H9 (cell line): ENCODE measurements around the gene MEG3. TPM values are rescaled to one million over a fixed set of nuclear protein-coding genes. Genes with fewer than 3 reads are reported as not detected.

Experiments
- DNase-seq: peaks from one replicate; pipeline ENCODE4 v3.0.0-alpha.2; 2017
- H2AFZ ChIP-seq: one replicate; pipeline ENCODE4 v1.6.1; 2013; ENCODE audit warnings: mild to moderate bottlenecking, low read length, control low read depth, moderate library complexity
- H2AK5ac ChIP-seq: 2 replicates; pipeline ENCODE4 v1.6.1; 2013; ENCODE audit warnings: low read length, control low read depth, mixed read lengths; ENCODE audit not compliant: insufficient read length
- H2BK120ac ChIP-seq: one replicate; pipeline ENCODE4 v1.6.1; 2013; ENCODE audit warnings: low read depth, mild to moderate bottlenecking, low read length, control low read depth, inconsistent platforms; ENCODE audit not compliant: poor library complexity, severe bottlenecking
- H2BK12ac ChIP-seq: 2 replicates; pipeline ENCODE4 v1.6.1; 2013; ENCODE audit warnings: low read length, control low read depth, mixed read lengths, low read depth; ENCODE audit not compliant: insufficient read length
- H2BK15ac ChIP-seq: 2 replicates; pipeline ENCODE4 v1.6.1; 2013; ENCODE audit warnings: low read depth, low read length, control low read depth
- H2BK20ac ChIP-seq: one replicate; pipeline ENCODE4 v1.6.1; 2013; ENCODE audit warnings: low read depth, mild to moderate bottlenecking, low read length, control low read depth, inconsistent platforms; ENCODE audit not compliant: poor library complexity, severe bottlenecking
- H2BK5ac ChIP-seq: 2 replicates; pipeline ENCODE4 v1.6.1; 2013; ENCODE audit warnings: low read length, control low read depth, mixed read lengths; ENCODE audit not compliant: insufficient read length
- H3K14ac ChIP-seq: 2 replicates; pipeline ENCODE4 v1.6.1; 2013; ENCODE audit warnings: low read length, control low read depth; ENCODE audit not compliant: insufficient read depth
- H3K18ac ChIP-seq: 2 replicates; pipeline ENCODE4 v1.6.1; 2013; ENCODE audit warnings: low read depth, mild to moderate bottlenecking, mixed read lengths, low read length, control low read depth; ENCODE audit not compliant: insufficient read length
- H3K23ac ChIP-seq: 2 replicates; pipeline ENCODE4 v1.6.1; 2013; ENCODE audit warnings: low read length, control low read depth, mixed read lengths, low read depth; ENCODE audit not compliant: insufficient read length
- H3K23me2 ChIP-seq: 2 replicates; pipeline ENCODE4 v1.6.1; 2013; ENCODE audit warnings: low read depth, mild to moderate bottlenecking, mixed read lengths, low read length, control low read depth; ENCODE audit not compliant: insufficient read length, poor library complexity, severe bottlenecking
- H3K27ac ChIP-seq: 2 replicates; pipeline ENCODE4 v1.5.1; 2013; ENCODE audit warnings: low read length, control low read depth, mixed read lengths, low read depth; ENCODE audit not compliant: insufficient read length
- H3K27me3 ChIP-seq: 2 replicates; pipeline ENCODE4 v1.6.1; 2013; ENCODE audit warnings: low read length, control low read depth, inconsistent platforms; ENCODE audit not compliant: insufficient read depth
- H3K4ac ChIP-seq: 2 replicates; pipeline ENCODE4 v1.6.1; 2013; ENCODE audit warnings: low read depth, mild to moderate bottlenecking, control low read depth, inconsistent platforms, low read length, moderate library complexity
- H3K4me1 ChIP-seq: 2 replicates; pipeline ENCODE4 v1.6.1; 2013; ENCODE audit warnings: low read length, control low read depth, inconsistent platforms; ENCODE audit not compliant: insufficient read depth
- H3K4me2 ChIP-seq: 2 replicates; pipeline ENCODE4 v1.6.1; 2013; ENCODE audit warnings: low read length, control low read depth, mixed read lengths; ENCODE audit not compliant: insufficient read length, insufficient read depth
- H3K56ac ChIP-seq: 2 replicates; pipeline ENCODE4 v1.6.1; 2013; ENCODE audit warnings: low read depth, mild to moderate bottlenecking, mixed read lengths, low read length, control low read depth; ENCODE audit not compliant: insufficient read length
- H3K79me1 ChIP-seq: 2 replicates; pipeline ENCODE4 v1.6.1; 2013; ENCODE audit warnings: low read depth, mild to moderate bottlenecking, moderate library complexity, low read length, control low read depth, inconsistent platforms; ENCODE audit not compliant: insufficient read depth, poor library complexity, severe bottlenecking
- H3K79me2 ChIP-seq: 2 replicates; pipeline ENCODE4 v1.6.1; 2013; ENCODE audit warnings: low read length, control low read depth, inconsistent platforms; ENCODE audit not compliant: insufficient read depth
- H3K9ac ChIP-seq: 2 replicates; pipeline ENCODE4 v1.6.1; 2013; ENCODE audit warnings: low read length, control low read depth, mixed read lengths; ENCODE audit not compliant: insufficient read length; ENCODE audit errors: extremely low read depth
- H3K9me3 ChIP-seq: one replicate; pipeline ENCODE4 v1.6.1; 2013; ENCODE audit warnings: low read depth, low read length, inconsistent platforms; ENCODE audit not compliant: control insufficient read depth
- H3T11ph ChIP-seq: one replicate; pipeline ENCODE4 v1.6.1; 2013; ENCODE audit warnings: mild to moderate bottlenecking, low read length, control low read depth, inconsistent platforms
- H4K20me1 ChIP-seq: one replicate; pipeline ENCODE4 v1.6.1; 2013; ENCODE audit not compliant: control insufficient read depth, insufficient read length, insufficient read depth
- H4K5ac ChIP-seq: 2 replicates; pipeline ENCODE4 v1.6.1; 2013; ENCODE audit warnings: low read depth, mild to moderate bottlenecking, mixed read lengths, low read length, control low read depth; ENCODE audit not compliant: insufficient read length
- H4K8ac ChIP-seq: replicated peaks from 2 replicates; pipeline ENCODE4 v1.6.1; 2013; ENCODE audit warnings: low read length, control low read depth, mixed read lengths, low read depth; ENCODE audit not compliant: insufficient read length
- H4K91ac ChIP-seq: 2 replicates; pipeline ENCODE4 v1.6.1; 2013; ENCODE audit warnings: low read depth, mild to moderate bottlenecking, moderate library complexity, mixed read lengths, low read length, control low read depth; ENCODE audit not compliant: insufficient read length
- H3K27ac Mint-ChIP-seq, 3 experiments: 2 replicates in 2 of 3; 3 replicates in 1 of 3; pipeline ENCODE4 v1.8.0; 2020 to 2021; ENCODE audit warnings: mixed read lengths in 3 of 3, mild to moderate bottlenecking in 1 of 3, moderate library complexity in 1 of 3
- H3K27me3 Mint-ChIP-seq: 2 replicates; pipeline ENCODE4 v1.8.0; 2021; ENCODE audit warnings: low read depth, mild to moderate bottlenecking, moderate library complexity, mixed read lengths
- H3K36me3 Mint-ChIP-seq, 3 experiments: 2 replicates in 2 of 3; 3 replicates in 1 of 3; pipeline ENCODE4 v1.8.0; 2020 to 2021; ENCODE audit warnings: low read depth in 3 of 3, mixed read lengths in 3 of 3; ENCODE audit not compliant: insufficient read depth in 1 of 3
- H3K4me1 Mint-ChIP-seq, 2 experiments: 2 replicates each; pipeline ENCODE4 v1.8.0; 2020; ENCODE audit warnings: mixed read lengths in 2 of 2
- H3K4me3 Mint-ChIP-seq, 2 experiments: 2 replicates in 1 of 2; 3 replicates in 1 of 2; pipeline ENCODE4 v1.8.0; 2020 to 2021; ENCODE audit warnings: mild to moderate bottlenecking in 2 of 2, mixed read lengths in 2 of 2, moderate library complexity in 1 of 2
- H3K9me3 Mint-ChIP-seq, 2 experiments: 2 replicates in 1 of 2; 3 replicates in 1 of 2; pipeline ENCODE4 v1.8.0; 2020; ENCODE audit warnings: mild to moderate bottlenecking in 2 of 2, mixed read lengths in 2 of 2, moderate library complexity in 1 of 2
- CTCF ChIP-seq: fragments of 200-600 bp; sonication (generic); conservative IDR thresholded peaks from 3 replicates; pipeline ENCODE4 v1.8.0; 2021; ENCODE audit warnings: antibody characterized with exemption, mild to moderate bottlenecking
- WGBS: extraction: QIAGEN DNeasy Blood & Tissue Kit; methylation state at CpG from one replicate; pipeline ENCODE4 v1.1.7; 2013; ENCODE audit warnings: missing lambda C conversion rate, low lambda C conversion rate, mixed read lengths; ENCODE audit not compliant: insufficient read length; ENCODE audit errors: extremely low coverage; 5-methylcytosine and 5-hydroxymethylcytosine counted together
- total RNA-seq: library from RNA; stranded (reverse); gene quantifications from 2 replicates; pipeline ENCODE4 v1.2.1, GENCODE V29; 2021

The MEG3 gene
- total RNA-seq, 1 experiment from 2014 or later, result 0.52 TPM

GRCh38 chr14:100820957-100821356 lies 5.0 kb upstream of the MEG3 start:
- Mint-ChIP-seq H3K4me1 (peaks cover 17 to 27% of the 10 kb centered on the region in 2 experiments), H3K27me3 (peaks cover 8% of the 10 kb centered on the region), H3K4me3 (no peak overlapping the region), H3K27ac (no peak overlapping the region), H3K36me3 (peaks cover 0 to 9% (median 3%) of the 10 kb centered on the region in 3 experiments; a peak in 3 of 7 replicates), H3K9me3 (peaks cover 6% of the 10 kb centered on the region in 2 experiments)
- DNase-seq, result no peak
- Histone ChIP-seq H4K20me1 (no peaks in the 10 kb centered on the region), H3K79me1 (no peaks in the 10 kb centered on the region), H2BK12ac (no peak overlapping the region), H2BK120ac (no peak overlapping the region), H3K14ac (no peak overlapping the region), H3T11ph (no peak overlapping the region), H2AK5ac (no peak overlapping the region), H3K23ac (no peak overlapping the region), H4K8ac (no peak overlapping the region), H2BK20ac (no peak overlapping the region), H2BK5ac (no peak overlapping the region), H3K4me1 (no peaks in the 10 kb centered on the region; the same call in 1 of the 2 replicates), H3K23me2 (no peaks in the 10 kb centered on the region), H2AFZ (no peak overlapping the region), H4K91ac (no peak overlapping the region), H3K27ac (no peak overlapping the region), H3K79me2 (no peaks in the 10 kb centered on the region), H3K4me2 (no peak overlapping the region), H3K18ac (no peak overlapping the region), H3K27me3 (no peaks in the 10 kb centered on the region), H3K4ac (no peak overlapping the region), H3K9me3 (no peaks in the 10 kb centered on the region), H2BK15ac (no peak overlapping the region), H3K56ac (no peak overlapping the region), H3K9ac (no peak overlapping the region), H4K5ac (no peak overlapping the region)
- WGBS, result no CpG with 5 or more reads among the region's 4 CpGs
- no peak for TF ChIP-seq CTCF
